HepG2 (cell line): ENCODE measurements around the gene KNL1. TPM values are rescaled to one million over a fixed set of nuclear protein-coding genes. Genes with fewer than 3 reads are reported as not detected.

ENCODE experiments used
- ATAC-seq: fragments of 200-7000 bp; cut with Tn5 transposase; 3 replicates; pipeline ENCODE4 v1.9.1; 2020; ENCODE audit warnings: mild to moderate bottlenecking, moderate library complexity
- BruUV-seq: library from RNA; stranded (reverse); fragments of 400-500 nt; replicated peaks from 2 replicates; lab custom pipeline; 2021; lab: Mats Ljungman, UMichigan
- CTCF ChIA-PET: fragments of 300-600 bp; formaldehyde crosslinking; extraction: SDS; loops from one replicate; lab custom pipeline; 2021; ENCODE audit warnings: low total read pairs, inconsistent platforms, low intra/inter-chr PET ratio; lab: Yijun Ruan, JAX
- POLR2A ChIA-PET: fragments of 350-600 bp; sonication (Branson Sonifier 250); formaldehyde crosslinking; loops from one replicate; lab custom pipeline; 2020; ENCODE audit warnings: antibody characterized with exemption, inconsistent platforms; lab: Yijun Ruan, JAX
- DNase-seq: peaks from one replicate; pipeline ENCODE4 v3.0.0-alpha.2; 2015; ENCODE audit warnings: low spot score
- FAIRE-seq: peaks from 3 replicates; lab custom pipeline; 2011; peaks lifted over from hg19 to GRCh38; lab: Jason Lieb, UNC
- H2AFZ ChIP-seq: one replicate; pipeline ENCODE4 v1.6.1; 2011; ENCODE audit warnings: low read length, inconsistent platforms
- H3K27ac ChIP-seq: fragments of 300-600 bp; 3 replicates; pipeline ENCODE4 v1.8.0; 2011; ENCODE audit warnings: mixed run types, mild to moderate bottlenecking, mixed read lengths, low read length, inconsistent platforms; ENCODE audit not compliant: insufficient read depth; ENCODE audit errors: extremely low read length
- H3K27me3 ChIP-seq, 2 experiments: fragments of 200-600 bp in 1 of 2; 2 replicates in 1 of 2; 3 replicates in 1 of 2; pipeline versions ENCODE4 v1.6.0 to v1.8.0; 2011; ENCODE audit warnings: low read length in 2 of 2, mild to moderate bottlenecking in 2 of 2, moderate library complexity in 2 of 2, inconsistent platforms in 1 of 2; ENCODE audit not compliant: insufficient read depth in 2 of 2, control insufficient read depth in 1 of 2
- H3K36me3 ChIP-seq, 2 experiments: fragments of 200-600 bp in 1 of 2; replicated peaks in 1 of 2; 2 replicates in 1 of 2; 3 replicates in 1 of 2; pipeline versions ENCODE4 v1.5.1 to v1.8.0; 2011; ENCODE audit warnings: low read length in 2 of 2, inconsistent platforms in 1 of 2; ENCODE audit not compliant: insufficient read depth in 2 of 2, control insufficient read depth in 1 of 2
- H3K4me1 ChIP-seq: 2 replicates; pipeline ENCODE4 v1.5.1; 2012; ENCODE audit warnings: low read length, inconsistent platforms; ENCODE audit not compliant: insufficient read depth
- H3K4me2 ChIP-seq: 2 replicates; pipeline ENCODE4 v1.6.0; 2011; ENCODE audit warnings: low read depth, low read length, inconsistent platforms
- H3K4me3 ChIP-seq, 3 experiments: fragments of 200-600 bp in 1 of 3; sonication (generic), shearing (Covaris generic) in 1 of 3; replicated peaks in 1 of 3; 2 replicates each; pipeline ENCODE4 v1.5.1; 2011 to 2016; ENCODE audit warnings: low read length in 3 of 3, inconsistent platforms in 2 of 3, low read depth in 2 of 3, mild to moderate bottlenecking in 2 of 3, control low read depth in 1 of 3, mixed read lengths in 1 of 3; ENCODE audit not compliant: insufficient read depth in 1 of 3
- H3K79me2 ChIP-seq: one replicate; pipeline ENCODE4 v1.6.1; 2011; ENCODE audit warnings: low read length, inconsistent platforms; ENCODE audit not compliant: insufficient read depth
- H3K9ac ChIP-seq: 2 replicates; pipeline ENCODE4 v1.6.0; 2011; ENCODE audit warnings: mild to moderate bottlenecking, low read depth, low read length, inconsistent platforms; ENCODE audit not compliant: insufficient read depth
- H3K9me3 ChIP-seq: 2 replicates; pipeline ENCODE4 v1.5.1; 2012; ENCODE audit warnings: mild to moderate bottlenecking, low read length
- H4K20me1 ChIP-seq: 2 replicates; pipeline ENCODE4 v1.6.0; 2011; ENCODE audit warnings: inconsistent platforms, mild to moderate bottlenecking, low read length, moderate library complexity; ENCODE audit not compliant: insufficient read depth
- CHD4 ChIP-seq: fragments of 200-600 bp; sonication (generic); IDR thresholded peaks from 2 replicates; pipeline ENCODE4 v1.7.0; 2017; ENCODE audit warnings: mild to moderate bottlenecking, low read length, borderline replicate concordance
- DNMT3B ChIP-seq: conservative IDR thresholded peaks from 2 replicates; pipeline ENCODE4 v1.6.1; 2016; ENCODE audit warnings: missing biosample characterization, control low read depth
- MLXIP ChIP-seq: sonication (generic); formaldehyde crosslinking; IDR thresholded peaks from 2 replicates; pipeline ENCODE4 v1.9.0; 2021; ENCODE audit warnings: missing genetic modification reagents, borderline replicate concordance
- PCBP2 ChIP-seq: fragments of 200-400 bp; formaldehyde crosslinking; optimal IDR thresholded peaks from 2 replicates; pipeline ENCODE3; 2018; ENCODE audit warnings: low read length, low read depth; ENCODE audit not compliant: poor library complexity, severe bottlenecking
- REL ChIP-seq: sonication (generic); formaldehyde crosslinking; conservative IDR thresholded peaks from 2 replicates; pipeline ENCODE4 v1.8.0; 2022; ENCODE audit warnings: mild to moderate bottlenecking, missing genetic modification reagents, moderate library complexity
- U2AF2 ChIP-seq: fragments of 200-400 bp; formaldehyde crosslinking; IDR thresholded peaks from 2 replicates; pipeline ENCODE4 v1.6.1; 2017; ENCODE audit warnings: low read depth, mild to moderate bottlenecking, low read length
- YY1 ChIP-seq: IDR thresholded peaks from 2 replicates; pipeline ENCODE4 v1.6.1; 2011; ENCODE audit warnings: low read length, low read depth, moderate library complexity, mild to moderate bottlenecking; ENCODE audit not compliant: insufficient read depth, insufficient replicate concordance
- ZBTB25 ChIP-seq: IDR thresholded peaks from 2 replicates; pipeline ENCODE4 v1.6.1; 2018; ENCODE audit warnings: missing genetic modification reagents
- ZFP90 ChIP-seq: sonication (generic); formaldehyde crosslinking; IDR thresholded peaks from 2 replicates; pipeline ENCODE4 v1.8.0; 2022; ENCODE audit warnings: missing genetic modification reagents, mild to moderate bottlenecking, inconsistent platforms, borderline replicate concordance
- ZNF138 ChIP-seq: sonication (generic); formaldehyde crosslinking; IDR thresholded peaks from 2 replicates; pipeline ENCODE4 v1.5.0; 2020; ENCODE audit warnings: mild to moderate bottlenecking, low read depth, missing genetic modification reagents
- WGBS: methylation state at CpG from one replicate; pipeline ENCODE4 v1.1.6; 2017; ENCODE audit warnings: low lambda C conversion rate; 5-methylcytosine and 5-hydroxymethylcytosine counted together
- in situ Hi-C: cut with HindIII; loops from 2 replicates; pipeline ENCODE4 v1.10.0; 2017; ENCODE audit warnings: low pct_unique_long_range_greater_than_20kb; ENCODE audit not compliant: extremely low pct_ligation_motif_present
- intact Hi-C: fragments of 100-400 bp; cut with micrococcal nuclease; formaldehyde crosslinking; loops from one replicate; pipeline ENCODE4 v1.10.0; 2022; ENCODE audit not compliant: unreplicated experiment
- polyA plus RNA-seq, 8 experiments: library from polyadenylated mRNA; depleted of rRNA in 3 of 8; stranded (reverse) in 7 of 8; unstranded in 1 of 8; fragments of >200 nt; fragmentation: Illumina TruSeq in 4 of 8; extraction: Trizol in 4 of 8; gene quantifications; 2 replicates each; pipeline versions ENCODE4 v1.2.1 to v1.2.3, GENCODE V29; 2011 to 2016; ENCODE audit warnings: low read depth in 4 of 8, missing spikeins in 1 of 8, mixed read lengths in 1 of 8; ENCODE audit not compliant: insufficient read depth in 1 of 8
- total RNA-seq, 5 experiments: library from RNA; depleted of rRNA; stranded (reverse); fragments of >200 nt; fragmentation: Illumina TruSeq; extraction: Trizol; gene quantifications; 2 replicates each; pipeline ENCODE4 v1.2.3, GENCODE V29; 2016; ENCODE audit warnings: low read depth in 1 of 5
- TF ChIP-seq, protein P1 (sequence below), 2 experiments: sonication (generic) in 1 of 2; formaldehyde crosslinking in 1 of 2; IDR thresholded peaks; 2 replicates each; pipeline versions ENCODE4 v1.5.1 to v1.6.1; 2011 to 2020; ENCODE audit warnings: borderline replicate concordance in 1 of 2, low read depth in 1 of 2, low read length in 1 of 2, mild to moderate bottlenecking in 1 of 2, missing genetic modification reagents in 1 of 2, moderate library complexity in 1 of 2
- TF ChIP-seq, protein P2 (sequence below): sonication (generic); formaldehyde crosslinking; IDR thresholded peaks from 2 replicates; pipeline ENCODE4 v1.8.1; 2023; ENCODE audit warnings: mild to moderate bottlenecking, missing genetic modification reagents

Gene KNL1
- total and polyA plus RNA-seq, 2 of the 13 experiments (the other 11 are each of a cell fraction or from before 2014, with no cell fraction given), result 8.0 to 21.4 TPM

DNA sequence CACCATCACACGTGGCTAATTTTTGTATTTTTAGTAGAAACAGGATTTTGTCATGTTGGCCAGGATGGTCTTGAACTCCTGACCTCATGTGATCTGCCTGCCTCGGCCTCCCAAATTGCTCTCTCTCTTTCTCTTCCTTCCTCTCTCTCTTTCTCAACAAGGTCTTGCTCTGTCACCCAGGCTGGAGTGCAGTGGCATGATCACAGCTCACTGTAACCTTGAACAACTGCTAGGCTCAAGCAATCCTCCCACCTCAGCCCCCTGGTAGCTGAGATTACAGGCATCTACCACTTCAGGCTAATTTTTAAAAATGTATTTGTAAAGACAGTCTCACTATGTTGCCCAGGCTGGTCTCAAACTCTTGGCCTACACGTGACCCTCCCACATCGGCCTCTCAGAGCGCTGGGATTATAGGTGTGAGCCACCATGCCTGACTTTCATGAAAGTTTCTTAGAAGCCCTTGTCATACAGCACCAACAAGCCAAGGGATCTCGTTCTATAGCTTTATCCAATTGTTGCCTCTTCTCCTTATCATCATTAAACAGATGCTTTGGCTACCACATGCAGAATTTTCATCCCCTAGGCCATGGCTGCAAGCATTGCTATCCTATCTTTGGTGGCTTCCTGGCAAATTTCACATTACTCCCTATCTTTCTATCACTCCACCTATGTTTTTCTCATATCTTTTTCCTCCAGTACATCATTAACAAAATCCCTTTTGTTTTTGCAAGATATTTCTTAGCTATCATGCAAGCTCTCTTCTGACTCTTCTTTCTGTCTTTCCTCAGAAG, 34.9 kb upstream of the KNL1 start (continued):
- TF ChIP-seq U2AF2 (no peak), ZBTB25 (CRISPR knock-in tag) (no peak), ZNF138 (no peak), REL (CRISPR knock-in tag) (no peak)
- TF ChIP-seq, protein P1, sequence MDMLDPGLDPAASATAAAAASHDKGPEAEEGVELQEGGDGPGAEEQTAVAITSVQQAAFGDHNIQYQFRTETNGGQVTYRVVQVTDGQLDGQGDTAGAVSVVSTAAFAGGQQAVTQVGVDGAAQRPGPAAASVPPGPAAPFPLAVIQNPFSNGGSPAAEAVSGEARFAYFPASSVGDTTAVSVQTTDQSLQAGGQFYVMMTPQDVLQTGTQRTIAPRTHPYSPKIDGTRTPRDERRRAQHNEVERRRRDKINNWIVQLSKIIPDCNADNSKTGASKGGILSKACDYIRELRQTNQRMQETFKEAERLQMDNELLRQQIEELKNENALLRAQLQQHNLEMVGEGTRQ (IDR thresholded peaks at IDR 0.05; ENCODE audit: low read depth, low read length), result no peak
- TF ChIP-seq, protein P1 (CRISPR knock-in tag; IDR thresholded peaks at IDR 0.05; ENCODE audit: borderline replicate concordance), result no peak
- TF ChIP-seq, protein P2, sequence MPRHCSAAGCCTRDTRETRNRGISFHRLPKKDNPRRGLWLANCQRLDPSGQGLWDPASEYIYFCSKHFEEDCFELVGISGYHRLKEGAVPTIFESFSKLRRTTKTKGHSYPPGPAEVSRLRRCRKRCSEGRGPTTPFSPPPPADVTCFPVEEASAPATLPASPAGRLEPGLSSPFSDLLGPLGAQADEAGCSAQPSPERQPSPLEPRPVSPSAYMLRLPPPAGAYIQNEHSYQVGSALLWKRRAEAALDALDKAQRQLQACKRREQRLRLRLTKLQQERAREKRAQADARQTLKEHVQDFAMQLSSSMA (CRISPR knock-in tag), result no peak

DNA sequence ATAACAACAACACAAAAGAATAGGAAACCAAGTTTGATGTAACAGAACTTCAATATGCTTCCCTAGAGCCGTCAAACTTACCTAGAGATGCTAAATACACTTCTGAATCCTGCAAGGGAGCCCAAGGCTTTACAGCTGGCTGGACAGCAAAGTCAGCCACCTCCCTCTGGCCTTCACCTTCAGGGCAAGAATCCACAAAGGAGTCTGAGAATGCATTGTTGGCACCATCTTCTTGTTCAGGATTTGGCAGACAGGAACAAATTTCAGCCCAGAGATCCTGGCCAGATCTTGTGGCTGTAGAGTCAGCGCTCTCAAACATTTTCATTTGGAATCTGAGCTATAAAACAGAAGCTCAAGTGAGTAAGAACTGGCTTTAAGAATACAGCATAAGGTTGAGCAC, 31.4 kb upstream of the KNL1 start:
- no peaks in the 10 kb centered on the region for H3K36me3 ChIP-seq
- BruUV-seq, result no TSS peak
- intact Hi-C loops, result no loop called here
- ChIA-PET CTCF (no interaction called here), POLR2A (no interaction called here)
- no peak overlapping the region for H3K4me2 ChIP-seq
- no peak overlapping the region for H3K4me3 ChIP-seq
- H3K79me2 ChIP-seq, result peaks cover 6% of the 10 kb centered on the region
- WGBS, result 100% methylated on average over 2 of the region's 2 CpGs
- no peak overlapping the region for H3K27ac ChIP-seq
- no peak for ATAC-seq
- in situ Hi-C loops, result no loop called here
- H3K9me3 ChIP-seq, result no peaks in the 10 kb centered on the region
- no peaks in the 10 kb centered on the region for H3K27me3 ChIP-seq
- FAIRE-seq, result no peak
- no peak overlapping the region for H3K9ac ChIP-seq
- no peak for DNase-seq
- no peak overlapping the region for H2AFZ ChIP-seq
- H3K4me1 ChIP-seq, result peaks cover 35% of the 10 kb centered on the region
- no peaks in the 10 kb centered on the region for H4K20me1 ChIP-seq
- TF ChIP-seq DNMT3B (CRISPR knock-in tag) (no peak), PCBP2 (no peak), YY1 (no peak), ZFP90 (CRISPR knock-in tag) (no peak), CHD4 (no peak), MLXIP (no peak)
